ENCODE data around the gene TIAM1.

The TIAM1 gene

DNA sequence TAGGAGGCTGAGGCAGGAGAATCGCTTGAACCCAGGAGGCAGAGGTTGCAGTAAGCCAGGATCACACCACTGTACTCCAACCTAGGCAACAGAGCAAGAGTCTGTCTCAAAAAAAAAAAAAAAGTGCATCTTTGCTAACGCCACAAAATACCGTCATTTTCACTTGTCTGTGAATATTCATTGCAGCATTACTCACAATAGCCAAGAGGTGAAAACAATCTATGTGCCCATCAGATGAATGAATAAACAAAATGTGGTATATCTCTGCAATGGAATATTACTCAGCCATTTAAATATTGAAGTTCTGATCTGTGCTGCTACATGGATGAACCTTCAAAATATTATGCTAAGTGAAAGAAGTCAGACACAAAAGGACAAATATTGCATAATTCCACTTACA is 7.9 kb upstream of the TIAM1 start:
- DNase-seq = no peak

DNA sequence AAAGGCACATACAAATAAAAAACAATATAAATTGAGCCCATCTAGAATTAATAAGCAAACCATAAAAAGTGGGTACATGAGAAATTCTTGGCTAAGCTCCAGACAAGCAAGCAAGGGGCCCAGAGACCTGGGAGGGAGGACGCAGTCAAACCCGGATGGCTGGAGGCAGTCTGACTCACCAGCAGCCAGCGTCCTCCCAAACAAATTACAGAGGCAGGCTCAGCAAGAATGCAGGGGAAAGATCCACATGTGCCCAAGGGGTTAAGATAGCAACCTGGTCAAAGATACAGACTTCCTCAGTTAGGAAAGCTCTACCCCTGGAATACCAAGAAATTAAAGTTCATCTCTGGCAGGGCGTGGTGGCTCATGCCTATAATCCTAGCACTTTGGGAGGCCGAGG is 7.4 kb upstream of the TIAM1 start:
- no peak for DNase-seq

DNA sequence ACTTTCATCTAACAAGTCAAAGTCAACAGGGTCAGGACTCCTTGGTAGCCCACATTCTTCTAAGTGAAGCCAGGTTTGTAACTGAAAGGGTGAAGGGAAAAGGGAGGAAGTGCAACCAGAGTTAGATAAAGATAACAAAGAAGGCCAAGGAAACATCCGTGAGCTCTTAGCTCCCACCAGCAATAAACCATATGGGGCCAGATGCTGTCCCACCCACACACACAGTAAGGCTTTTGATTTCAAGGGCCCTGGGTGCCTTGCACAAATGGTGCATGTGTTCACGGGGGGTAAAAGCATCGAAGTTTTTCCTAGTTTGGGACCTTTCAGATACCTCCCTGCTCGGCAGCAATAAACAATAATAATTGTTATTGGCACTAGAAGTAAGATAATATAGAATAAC is 5.1 kb upstream of the TIAM1 start:
- peak; percentile 59 for DNase-seq

DNA sequence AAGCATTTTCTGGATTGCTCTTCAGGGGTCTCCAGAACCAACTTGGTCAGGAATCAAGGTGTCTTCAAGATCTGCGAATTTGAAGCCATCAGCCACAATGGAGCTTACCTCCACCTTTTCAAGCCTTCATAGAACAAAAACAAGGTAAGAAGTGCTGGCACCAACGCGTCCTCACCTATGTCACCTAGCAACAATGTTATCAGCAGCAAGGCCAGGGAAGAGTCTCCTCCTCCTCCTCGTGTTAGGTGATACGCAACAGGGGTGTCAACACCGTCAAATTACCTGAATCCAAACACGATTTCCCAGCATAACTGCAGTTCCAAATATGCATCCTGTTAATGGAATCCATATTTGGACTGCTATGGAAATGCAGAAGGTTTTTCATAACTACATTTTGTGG is 4.1 kb upstream of the TIAM1 start:
- DNase-seq = no peak

DNA sequence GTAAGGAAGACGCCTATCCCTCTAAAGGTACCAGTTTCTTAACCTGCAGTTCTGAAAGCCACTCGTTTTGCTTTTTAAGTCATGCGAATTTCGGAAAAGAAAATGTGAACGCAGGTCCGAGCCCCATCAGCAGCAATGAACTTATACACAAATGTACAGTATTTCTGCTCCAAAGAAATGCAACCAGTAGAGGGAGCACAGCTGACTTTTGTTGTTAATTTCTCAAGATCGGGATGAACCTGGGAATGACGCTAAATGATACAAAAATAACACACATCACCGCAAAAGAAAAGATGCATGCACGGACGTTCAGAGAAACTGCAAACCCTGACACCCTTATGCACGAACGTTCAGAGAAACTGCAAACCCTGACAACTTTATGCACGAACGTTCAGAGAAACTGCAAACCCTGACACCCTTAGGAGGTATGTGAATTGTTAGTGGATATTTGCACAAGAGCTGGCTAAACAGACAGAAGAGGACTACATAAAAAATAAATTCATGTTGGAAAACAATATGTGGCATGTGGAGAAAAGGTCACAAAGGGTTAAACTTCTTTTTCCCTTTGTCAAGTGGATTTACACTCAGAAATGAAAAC is 3.5 kb upstream of the TIAM1 start:
- no peak for DNase-seq

DNA sequence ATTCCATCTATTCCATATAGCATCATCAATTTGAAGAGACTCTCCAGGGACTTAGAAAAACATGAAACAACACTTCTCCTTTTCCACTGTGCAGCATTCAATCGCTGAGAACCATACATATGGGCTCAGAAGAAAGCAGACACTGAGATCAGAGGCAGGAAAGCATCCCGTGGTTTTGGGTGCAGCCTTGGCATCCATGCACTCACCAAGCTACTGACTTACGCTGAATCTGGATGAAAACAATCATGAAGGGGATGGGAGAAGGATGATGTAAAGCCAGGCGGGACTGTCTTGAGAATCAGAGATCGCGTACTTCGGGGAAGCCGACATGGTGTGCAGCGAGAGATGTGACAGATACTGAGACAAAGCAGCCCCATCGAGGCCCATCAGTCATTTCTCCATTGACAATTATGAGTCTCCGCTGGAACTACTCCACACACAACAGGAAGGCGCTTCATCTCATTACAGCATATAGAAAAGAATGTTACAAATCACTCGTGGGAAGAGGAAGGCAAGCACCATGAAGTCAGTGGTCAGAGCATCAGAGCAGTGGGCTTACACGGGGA is 2.3 kb upstream of the TIAM1 start:
- DNase-seq = no peak

DNA sequence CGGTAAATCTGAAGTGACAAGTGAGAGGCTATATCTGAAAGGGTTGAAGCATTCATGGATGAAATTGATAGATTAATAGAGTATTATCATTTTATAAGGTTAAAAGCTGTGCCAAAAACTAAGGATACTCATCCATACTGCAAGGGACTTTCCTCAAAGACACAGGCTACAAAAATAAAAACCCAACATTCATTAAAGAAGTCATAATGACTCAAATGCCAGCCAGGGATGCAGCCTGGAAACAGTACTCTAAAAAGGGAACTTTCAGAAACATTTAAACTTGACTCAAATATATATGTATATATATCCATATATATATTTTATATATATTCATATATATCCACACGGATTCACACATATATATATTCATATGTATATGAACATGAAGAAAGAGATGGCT is 1.1 kb upstream of the TIAM1 start:
- no peak for DNase-seq

DNA sequence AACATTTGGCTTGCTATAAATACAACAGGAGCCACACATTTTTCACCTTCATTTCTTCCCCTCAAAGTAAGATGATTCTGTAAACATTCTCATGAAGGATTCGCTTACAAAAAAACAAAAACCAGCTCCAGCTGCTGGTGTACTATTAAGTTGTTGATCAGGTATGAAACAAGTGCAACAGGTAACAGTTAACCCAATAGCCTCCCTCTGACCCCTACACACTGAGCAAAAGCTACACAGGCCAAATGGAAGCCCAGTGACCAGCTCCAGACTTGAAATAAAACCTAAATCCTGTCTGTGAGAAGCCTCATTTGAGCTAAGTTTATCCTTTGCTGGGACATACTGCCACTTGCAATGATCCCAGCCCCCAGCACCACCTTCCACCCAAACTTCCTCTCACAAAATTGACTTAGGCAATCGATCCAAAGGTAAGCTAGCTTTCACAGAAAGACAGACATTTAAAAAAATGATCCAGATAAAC is 991 bp downstream of the TIAM1 start:
- DNase-seq = no peak

DNA sequence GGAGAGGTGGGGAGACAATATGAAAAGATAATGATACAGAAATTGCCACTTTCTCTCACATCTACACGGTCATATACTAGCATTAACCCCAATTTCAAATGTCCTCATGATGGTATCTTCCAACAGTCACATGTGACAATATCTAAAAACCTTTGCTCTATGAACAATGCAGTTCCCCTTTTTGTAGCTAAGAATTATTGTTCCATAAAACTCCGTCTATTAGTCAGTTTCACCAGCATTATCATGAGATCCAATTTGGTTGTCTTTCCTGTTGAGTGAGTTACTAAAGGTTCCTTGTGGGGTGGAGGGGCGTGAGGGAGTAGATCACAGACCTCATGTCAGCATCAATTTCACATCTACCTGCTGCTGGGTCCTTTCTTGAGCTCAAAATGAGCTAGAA is 1.7 kb downstream of the TIAM1 start:
- DNase-seq = no peak

DNA sequence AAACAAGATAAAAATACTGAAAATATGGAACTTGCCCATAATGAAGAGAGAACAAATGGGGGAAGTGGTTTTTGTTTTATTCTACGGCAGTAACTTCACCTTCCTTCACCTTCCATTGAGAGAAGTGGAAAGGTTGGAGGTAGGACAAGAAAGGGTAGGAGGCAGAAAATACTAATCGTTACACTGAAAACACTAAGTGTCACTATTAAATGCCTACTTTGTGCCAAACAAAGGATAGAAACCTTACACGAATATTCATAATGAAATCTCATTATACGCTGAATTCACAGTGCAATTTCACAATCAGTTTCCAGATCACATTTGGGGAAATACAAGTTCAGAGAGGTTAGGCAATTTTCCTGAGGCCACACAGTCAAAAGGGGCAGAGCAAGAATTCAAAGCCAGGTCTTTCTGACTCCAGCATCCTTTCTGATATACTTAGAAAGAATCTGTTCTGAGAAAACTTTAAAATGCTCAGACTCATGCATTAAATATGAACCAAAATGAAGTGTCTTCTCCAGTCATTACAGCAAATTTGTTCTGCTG is 3.0 kb downstream of the TIAM1 start:
- no peak for DNase-seq

DNA sequence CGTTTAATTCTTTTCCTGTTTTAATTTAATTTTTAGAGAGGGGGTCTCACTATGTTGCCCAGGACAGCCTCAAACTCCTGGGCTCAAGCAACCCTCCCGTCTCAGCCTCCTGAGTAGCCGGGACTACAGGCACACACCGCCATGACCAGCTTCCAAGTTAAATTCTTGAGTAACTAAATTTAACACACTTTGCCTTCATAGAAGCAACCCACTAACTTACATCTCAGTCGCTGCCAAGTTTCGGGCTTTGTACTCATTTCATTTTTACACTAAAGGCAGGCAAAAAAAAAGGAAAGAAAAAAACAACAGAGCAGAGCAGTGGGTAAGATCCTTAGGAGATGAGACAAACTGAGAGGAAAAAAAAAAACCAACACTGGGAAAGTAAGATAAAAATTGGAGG is 3.5 kb downstream of the TIAM1 start:
- no peak for DNase-seq

DNA sequence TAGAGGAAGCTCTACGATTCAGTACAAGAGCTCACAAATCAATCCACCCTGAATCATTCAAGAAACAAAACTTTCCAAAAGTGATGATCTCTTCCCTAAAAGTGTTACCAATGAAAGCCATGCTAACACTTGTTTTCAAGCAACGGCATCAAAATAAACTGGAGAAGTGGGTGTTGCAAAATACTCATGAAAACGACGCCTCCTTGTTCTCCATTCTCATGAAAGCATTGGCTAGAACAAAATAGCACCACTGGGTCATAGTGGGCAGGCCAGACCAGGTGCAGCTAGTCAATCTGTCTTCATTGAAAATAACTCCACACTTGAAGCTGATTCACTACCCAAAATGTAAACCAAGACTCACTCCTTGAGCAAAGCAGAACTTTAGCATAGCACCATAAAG is 4.3 kb downstream of the TIAM1 start:
- no peak for DNase-seq

DNA sequence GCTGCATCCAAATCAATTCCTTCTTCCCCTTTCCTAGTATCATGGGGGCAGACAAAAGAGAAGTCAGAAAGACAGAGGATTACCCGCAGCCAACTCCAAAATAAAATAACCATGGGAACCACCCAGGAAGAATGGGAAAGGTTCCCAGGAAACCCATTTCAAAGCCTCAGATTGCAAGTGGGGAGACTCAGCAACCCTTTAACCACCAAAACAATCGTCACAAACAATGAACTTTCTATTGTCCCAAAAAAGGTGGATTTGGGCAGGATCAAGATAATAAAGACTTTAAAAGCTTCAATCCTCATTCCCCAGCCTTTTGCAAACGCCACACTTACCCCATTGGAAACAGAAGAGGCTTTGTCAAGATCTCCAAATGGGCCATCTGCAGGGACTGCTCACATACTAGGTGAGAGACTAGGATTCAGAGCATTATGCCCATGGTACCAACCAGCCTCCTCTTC is 5.1 kb downstream of the TIAM1 start:
- no peak for DNase-seq

DNA sequence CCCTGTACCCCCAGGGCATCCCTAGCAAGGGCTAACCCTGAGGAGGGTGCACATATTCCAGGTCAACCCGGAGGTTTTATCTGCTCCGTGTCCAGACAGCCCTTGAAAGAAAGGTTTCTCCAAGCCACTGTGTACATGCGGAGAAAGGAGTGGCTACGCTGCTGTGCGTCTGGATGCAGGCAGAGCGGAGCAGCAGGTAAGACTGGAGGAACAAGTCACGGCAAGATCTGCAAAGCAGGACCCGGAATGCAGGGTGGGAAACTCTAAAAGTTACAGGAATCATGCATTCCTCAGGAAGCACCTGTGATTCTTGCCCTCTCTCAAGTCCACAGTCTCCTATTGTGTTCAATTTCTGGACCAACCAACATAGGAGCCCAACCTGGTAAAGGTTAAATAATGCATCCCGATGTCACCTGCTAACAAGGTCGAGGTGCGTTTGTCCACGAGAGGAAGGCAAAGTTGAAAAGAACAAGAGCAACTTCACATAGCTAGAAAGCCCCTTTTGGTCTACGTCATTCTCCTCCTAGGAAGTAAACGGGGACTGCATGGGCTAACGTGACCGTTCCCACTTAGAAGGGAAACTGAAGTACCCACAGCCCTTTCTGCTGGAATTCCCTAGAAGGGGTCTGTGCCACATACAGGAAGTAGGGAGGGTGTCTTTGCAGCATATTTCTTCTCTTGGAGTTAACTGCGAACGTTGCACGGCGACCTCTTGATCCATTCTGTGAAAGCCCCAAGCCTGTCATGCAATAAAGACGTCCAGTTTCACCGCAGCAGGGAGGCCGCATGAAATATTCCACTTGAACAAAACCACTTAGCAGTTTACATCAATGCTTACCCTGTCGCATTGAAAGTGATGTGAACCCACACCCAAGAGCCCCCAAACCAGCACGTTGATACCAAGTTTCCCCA is 5.8 kb downstream of the TIAM1 start:
- no peak for DNase-seq

DNA sequence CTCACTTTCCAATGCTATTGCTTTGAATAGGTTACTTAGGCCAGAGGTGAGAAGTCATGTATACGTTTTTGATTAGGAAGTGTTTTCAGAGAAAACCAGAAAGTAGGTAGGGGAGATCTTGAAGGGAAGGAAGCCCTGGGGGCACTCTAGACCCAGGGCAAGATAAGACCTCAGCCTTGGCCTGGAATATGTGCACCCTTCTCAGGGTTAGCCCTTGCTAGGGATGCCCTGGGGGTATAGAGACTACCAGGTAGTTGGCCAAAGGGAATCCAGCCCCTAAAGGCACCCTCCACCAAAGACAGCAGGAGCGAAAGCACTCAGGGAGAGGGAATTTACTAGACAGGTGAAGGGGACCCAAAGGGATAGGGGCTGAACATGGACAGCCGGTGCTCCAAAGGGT is 7.0 kb downstream of the TIAM1 start:
- no peak for DNase-seq

DNA sequence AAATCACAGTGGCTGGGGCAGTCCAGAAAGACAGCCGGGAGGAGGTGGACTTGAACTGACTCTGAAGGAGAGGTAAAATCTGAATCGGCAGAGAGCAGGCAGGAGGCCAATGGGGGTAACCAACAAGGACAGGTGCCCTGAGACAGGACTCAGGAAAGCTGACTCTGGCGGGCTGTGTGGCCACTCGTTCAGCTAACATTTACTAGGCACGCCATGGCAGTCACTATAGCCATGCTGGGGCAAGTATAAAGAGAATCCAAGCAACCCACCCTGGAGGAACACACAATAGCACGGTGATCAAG is 7.4 kb downstream of the TIAM1 start:
- no peak for DNase-seq

DNA sequence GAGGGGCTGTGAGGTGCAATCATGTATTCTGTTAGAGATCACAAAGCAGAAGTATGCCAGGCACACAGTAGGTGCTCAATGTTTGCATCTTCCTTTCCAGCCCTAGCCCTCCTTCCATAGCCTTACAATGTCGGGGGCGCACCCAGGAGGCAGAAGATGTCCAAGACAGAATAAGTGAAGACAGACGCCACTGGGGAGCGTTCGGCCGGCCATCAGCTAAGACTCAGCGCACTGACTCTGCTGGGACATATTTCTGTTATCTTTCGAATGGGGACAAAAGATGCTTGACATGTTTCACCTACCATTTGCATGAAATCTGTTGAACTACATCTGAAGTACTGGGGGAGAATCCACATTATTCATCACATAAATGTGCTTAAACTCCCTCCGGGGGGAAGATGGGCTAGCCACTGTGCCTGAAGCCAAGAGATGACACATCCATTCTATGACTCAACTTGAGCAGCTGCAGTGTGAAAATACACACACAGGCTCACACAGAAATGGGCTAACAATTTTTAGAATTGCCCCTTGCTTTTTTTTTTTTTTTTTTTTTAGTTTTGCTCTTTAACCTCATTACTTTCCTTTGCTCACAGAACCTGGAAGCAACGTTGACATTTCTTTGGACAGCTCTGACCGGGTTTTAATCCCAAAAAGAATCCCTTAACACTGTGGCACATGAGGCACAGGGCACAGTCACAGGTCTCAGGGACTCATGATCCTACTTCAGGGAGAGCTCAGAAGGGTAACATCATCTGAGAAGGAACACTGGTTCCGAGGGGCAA is 7.9 kb downstream of the TIAM1 start:
- no peak for DNase-seq

DNA sequence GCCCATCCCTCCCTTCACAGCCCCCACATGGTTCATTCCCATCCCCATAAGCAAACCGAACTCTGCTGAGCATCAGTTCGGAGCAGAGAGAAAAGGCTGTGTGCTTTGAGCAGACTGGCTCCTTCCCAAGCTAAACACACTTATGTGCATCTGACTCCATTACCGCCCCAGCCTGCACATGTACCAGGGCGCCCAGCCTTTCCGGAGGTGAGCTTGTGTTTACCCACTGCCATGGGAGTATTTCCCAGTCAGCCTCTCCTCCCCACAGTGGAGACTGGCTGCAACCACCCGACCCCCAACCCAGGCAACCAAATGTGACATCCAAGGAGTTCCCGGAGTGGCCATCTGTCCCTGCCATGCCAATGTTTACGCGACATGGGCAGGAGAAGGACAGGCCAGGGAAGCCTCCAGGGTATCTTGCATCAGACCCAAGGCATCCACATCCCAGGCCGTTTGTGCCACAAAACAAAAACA is 9.4 kb downstream of the TIAM1 start:
- no peak for DNase-seq

DNA sequence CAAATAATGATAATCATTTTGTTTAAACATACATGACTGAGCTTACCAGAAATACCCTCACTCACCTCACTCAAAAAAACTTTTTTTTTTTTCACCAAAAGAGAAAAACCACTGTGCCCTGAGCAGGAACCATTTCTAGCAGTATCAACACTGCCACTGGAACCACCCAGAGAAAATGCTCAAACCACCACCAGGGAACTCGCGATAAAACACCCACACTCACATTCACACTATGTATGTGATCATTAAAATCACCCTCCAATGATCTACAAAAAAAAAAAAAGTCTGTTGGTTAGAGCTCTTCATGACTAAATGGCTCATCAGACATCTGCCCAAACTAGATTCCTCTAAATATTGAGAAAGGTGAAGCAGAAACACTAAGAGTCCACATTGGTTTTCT is 11.5 kb downstream of the TIAM1 start:
- no peak for DNase-seq

DNA sequence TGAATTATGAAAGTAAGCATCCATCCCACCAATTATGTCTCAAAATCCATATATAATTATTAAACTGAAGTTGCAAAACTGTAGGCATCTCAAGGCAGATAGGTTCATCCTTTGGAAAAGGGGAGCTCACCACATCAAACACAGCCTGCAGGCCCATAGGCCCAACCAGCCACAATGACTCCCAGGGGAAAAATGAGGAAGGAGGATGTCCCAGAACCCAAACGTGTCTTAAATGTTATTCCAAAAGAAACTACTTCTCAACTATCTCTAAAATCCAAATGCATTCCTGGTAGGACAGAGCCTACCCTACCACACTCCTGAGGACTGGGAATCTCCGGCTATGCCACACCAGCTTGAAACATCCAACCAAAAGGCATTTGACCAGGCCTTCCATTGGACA is 12.8 kb downstream of the TIAM1 start:
- no peak for DNase-seq

DNA sequence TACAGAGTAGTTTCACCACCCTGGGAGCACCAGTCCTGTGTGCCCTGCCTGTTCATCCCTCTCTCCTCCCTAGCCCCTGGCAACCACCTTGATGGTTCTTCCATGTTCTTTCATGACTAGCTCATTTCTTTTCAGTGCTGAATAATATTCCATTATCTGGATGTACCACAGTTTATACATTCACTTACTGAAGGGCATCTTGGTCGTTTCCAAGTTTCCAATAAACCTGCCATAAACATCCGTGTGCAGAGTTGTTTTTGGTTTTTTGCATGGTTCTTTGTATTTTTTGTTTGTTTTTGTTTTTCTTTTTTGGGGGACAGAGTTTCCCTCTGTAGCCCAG is 13.9 kb downstream of the TIAM1 start:
- no peak for DNase-seq

DNA sequence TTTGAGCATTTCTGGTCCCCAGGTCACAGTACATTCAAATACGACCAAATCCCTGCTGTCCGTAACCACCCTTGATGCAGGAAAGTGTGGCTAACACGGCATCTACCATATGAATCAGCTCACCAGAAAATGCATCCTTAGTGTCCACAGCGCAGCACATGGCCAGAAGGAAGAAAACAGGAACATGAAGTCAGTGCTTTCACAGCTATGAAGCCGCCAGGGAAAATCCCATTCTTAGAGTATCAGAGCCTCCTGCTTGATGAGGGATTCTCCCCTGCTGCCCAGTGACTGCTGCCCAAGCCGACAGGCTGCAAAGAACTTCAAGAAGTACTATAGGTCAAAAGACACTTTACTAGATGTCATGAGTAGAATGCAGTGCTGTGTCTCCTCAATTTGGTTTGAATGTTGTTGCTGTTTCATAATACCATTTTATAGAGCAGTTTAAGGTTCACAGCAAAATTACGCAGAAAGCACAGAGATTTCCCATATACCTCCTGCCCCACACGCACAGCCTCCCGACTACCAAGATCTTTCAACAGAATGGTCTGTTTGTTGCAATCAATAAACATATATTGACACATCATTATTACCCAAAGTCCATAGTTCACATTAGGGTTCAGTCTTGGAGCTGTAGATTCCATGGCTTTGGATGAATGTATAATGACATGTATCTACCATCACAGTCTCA is 14.5 kb downstream of the TIAM1 start:
- no peak for DNase-seq
